DND-41 (cell line): ENCODE measurements around the gene LHX4.

Experiments used
- ATAC-seq: fragments of 200-7000 bp; cut with Tn5 transposase; 3 replicates; pipeline ENCODE4 v1.9.1; 2021; ENCODE audit warnings: low read depth; ENCODE audit not compliant: insufficient read depth
- DNase-seq: peaks from one replicate; pipeline ENCODE4 v3.0.0-alpha.2; 2020
- H2AFZ ChIP-seq: 2 replicates; pipeline ENCODE4 v1.6.0; 2012; ENCODE audit warnings: low read depth, low read length
- H3K27ac ChIP-seq: 2 replicates; pipeline ENCODE4 v1.5.1; 2012; ENCODE audit warnings: low read length, inconsistent platforms
- H3K27me3 ChIP-seq: fragments of 200-600 bp; sonication (generic); 2 replicates; pipeline ENCODE4 v1.6.0; 2012; ENCODE audit warnings: low read length, mild to moderate bottlenecking, inconsistent platforms; ENCODE audit not compliant: insufficient read depth, poor library complexity
- H3K36me3 ChIP-seq: 2 replicates; pipeline ENCODE4 v1.5.1; 2012; ENCODE audit warnings: low read length, inconsistent platforms; ENCODE audit not compliant: insufficient read depth
- H3K4me1 ChIP-seq: 2 replicates; pipeline ENCODE4 v1.5.1; 2012; ENCODE audit warnings: mild to moderate bottlenecking, low read length; ENCODE audit not compliant: insufficient read depth
- H3K4me2 ChIP-seq: 2 replicates; pipeline ENCODE4 v1.6.0; 2012; ENCODE audit warnings: mild to moderate bottlenecking, moderate library complexity, low read length, inconsistent platforms; ENCODE audit not compliant: insufficient read depth
- H3K4me3 ChIP-seq, 2 experiments: fragments of 200-600 bp in 1 of 2; shearing (Covaris generic) in 1 of 2; 2 replicates each; pipeline ENCODE4 v1.5.1; 2012 to 2016; ENCODE audit warnings: inconsistent platforms in 2 of 2, low read length in 2 of 2, mild to moderate bottlenecking in 2 of 2, low read depth in 1 of 2, moderate library complexity in 1 of 2
- H3K79me2 ChIP-seq: 2 replicates; pipeline ENCODE4 v1.6.0; 2012; ENCODE audit warnings: low read length, inconsistent platforms; ENCODE audit not compliant: insufficient read depth
- H3K9ac ChIP-seq: 2 replicates; pipeline ENCODE4 v1.6.0; 2012; ENCODE audit warnings: low read depth, mild to moderate bottlenecking, inconsistent platforms, low read length, moderate library complexity
- H3K9me3 ChIP-seq: 2 replicates; pipeline ENCODE4 v1.5.1; 2012; ENCODE audit warnings: low read length, moderate library complexity, mild to moderate bottlenecking, inconsistent platforms; ENCODE audit not compliant: insufficient read depth, severe bottlenecking
- H4K20me1 ChIP-seq: 2 replicates; pipeline ENCODE4 v1.6.0; 2012; ENCODE audit warnings: low read length; ENCODE audit not compliant: insufficient read depth
- CTCF ChIP-seq: IDR thresholded peaks from 2 replicates; pipeline ENCODE4 v1.5.1; 2012; ENCODE audit warnings: borderline replicate concordance, low read length, moderate library complexity, mild to moderate bottlenecking; ENCODE audit not compliant: poor library complexity, severe bottlenecking; ENCODE audit errors: extremely low read depth
- EZH2 ChIP-seq: IDR thresholded peaks from 3 replicates; pipeline ENCODE4 v1.6.1; 2012; ENCODE audit warnings: borderline replicate concordance, low read depth, mild to moderate bottlenecking, moderate library complexity, low read length, inconsistent platforms; ENCODE audit not compliant: severe bottlenecking

Gene LHX4

GRCh38 chr1:180219776-180220175, 10.3 kb upstream of the LHX4 start:
- no peak overlapping the region for H3K4me2 ChIP-seq
- no peak for TF ChIP-seq CTCF
- TF ChIP-seq EZH2: no peak
- no peak overlapping the region for H2AFZ ChIP-seq
- no peaks in the 10 kb centered on the region for H4K20me1 ChIP-seq
- H3K9ac ChIP-seq: no peak overlapping the region
- ATAC-seq (no peak), DNase-seq (no peak)
- H3K27ac ChIP-seq: no peak overlapping the region
- H3K79me2 ChIP-seq: no peaks in the 10 kb centered on the region
- H3K4me1 ChIP-seq: peaks cover 2% of the 10 kb centered on the region; the same call in 1 of the 2 replicates
- H3K9me3 ChIP-seq: no peaks in the 10 kb centered on the region
- no peaks in the 10 kb centered on the region for H3K36me3 ChIP-seq
- H3K27me3 ChIP-seq: peaks cover 6% of the 10 kb centered on the region
- no peak overlapping the region for H3K4me3 ChIP-seq

- no peaks in the 10 kb centered on the region for H3K4me1 ChIP-seq
- no peak overlapping the region for H3K27ac ChIP-seq
- no peaks in the 10 kb centered on the region for H4K20me1 ChIP-seq
- DNase-seq: no peak
- no peak overlapping the region for H3K4me2 ChIP-seq
- H3K36me3 ChIP-seq: no peaks in the 10 kb centered on the region
- no peaks in the 10 kb centered on the region for H3K79me2 ChIP-seq
- TF ChIP-seq CTCF: no peak
- H3K9me3 ChIP-seq: no peaks in the 10 kb centered on the region
- peaks cover 14% of the 10 kb centered on the region for H3K27me3 ChIP-seq
- no peak for ATAC-seq
- no peak overlapping the region for H3K9ac ChIP-seq
- no peak overlapping the region for H2AFZ ChIP-seq
- H3K4me3 ChIP-seq: no peak overlapping the region
These were observed 8.6 kb upstream of the LHX4 start for GRCh38 chr1:180221462-180221861.

GRCh38 chr1:180224902-180225301, 5.2 kb upstream of the LHX4 start:
- Histone ChIP-seq H3K4me3 (no peak overlapping the region), H3K4me2 (no peak overlapping the region), H4K20me1 (no peaks in the 10 kb centered on the region), H3K36me3 (no peaks in the 10 kb centered on the region), H3K9me3 (no peaks in the 10 kb centered on the region), H2AFZ (no peak overlapping the region), H3K4me1 (no peaks in the 10 kb centered on the region), H3K79me2 (no peaks in the 10 kb centered on the region), H3K27ac (no peak overlapping the region), H3K9ac (no peak overlapping the region), H3K27me3 (peaks cover 14% of the 10 kb centered on the region)
- ATAC-seq (no peak), DNase-seq (no peak)
- TF ChIP-seq EZH2 (no peak), CTCF (no peak)

- Histone ChIP-seq H3K9me3 (no peaks in the 10 kb centered on the region), H3K27me3 (peaks cover 14% of the 10 kb centered on the region), H3K79me2 (no peaks in the 10 kb centered on the region), H3K27ac (no peak overlapping the region), H3K4me1 (no peaks in the 10 kb centered on the region), H3K4me3 (no peak overlapping the region), H3K36me3 (no peaks in the 10 kb centered on the region), H4K20me1 (no peaks in the 10 kb centered on the region), H3K4me2 (no peak overlapping the region), H2AFZ (no peak overlapping the region), H3K9ac (no peak overlapping the region)
- DNase-seq (no peak), ATAC-seq (no peak)
- no peak for TF ChIP-seq EZH2
- no peak for TF ChIP-seq CTCF
These were observed 4.7 kb upstream of the LHX4 start for GRCh38 chr1:180225403-180225802.
